Stimulated activated CD8-positive, alpha-beta memory T cell treated with anti-CD3 and anti-CD28 coated beads, Interleukin-4, amount 100 ng/mL, for 48 hours (primary cell): ENCODE data around the gene NUDT7.

Source experiments
- DNase-seq: peaks from one replicate; pipeline ENCODE4 v3.0.0-alpha.2; 2020

NUDT7 gene

GRCh38 chr16:77729951-77730350 lies 7.6 kb downstream of the NUDT7 start:
- DNase-seq: no peak

GRCh38 chr16:77732241-77732946 lies 10.1 kb downstream of the NUDT7 start:
- no peak for DNase-seq

- DNase-seq: no peak
These were observed 14.6 kb downstream of the NUDT7 start for GRCh38 chr16:77736879-77737278.

GRCh38 chr16:77738706-77739558 lies 16.6 kb downstream of the NUDT7 start:
- DNase-seq: no peak

- DNase-seq: no peak
These were observed 17.2 kb downstream of the NUDT7 start for GRCh38 chr16:77739559-77739892.

- DNase-seq: no peak
These were observed 21.8 kb downstream of the NUDT7 start for GRCh38 chr16:77744141-77744540.

- no peak for DNase-seq
These were observed 23.7 kb downstream of the NUDT7 start for GRCh38 chr16:77745972-77746371.

GRCh38 chr16:77748421-77749005 lies 26.2 kb downstream of the NUDT7 start:
- DNase-seq: no peak

GRCh38 chr16:77749415-77749814 lies 27.1 kb downstream of the NUDT7 start:
- DNase-seq: no peak

- no peak for DNase-seq
These were observed 35.7 kb downstream of the NUDT7 start for GRCh38 chr16:77758046-77758445.

GRCh38 chr16:77758508-77758907 lies 36.2 kb downstream of the NUDT7 start:
- no peak for DNase-seq

GRCh38 chr16:77759201-77759600 lies 36.9 kb downstream of the NUDT7 start:
- no peak for DNase-seq

GRCh38 chr16:77759821-77760220 lies 37.5 kb downstream of the NUDT7 start:
- DNase-seq: no peak

GRCh38 chr16:77760800-77761199 lies 38.5 kb downstream of the NUDT7 start:
- no peak for DNase-seq

GRCh38 chr16:77761204-77761603 lies 38.9 kb downstream of the NUDT7 start:
- DNase-seq: no peak

- no peak for DNase-seq
These were observed 39.9 kb downstream of the NUDT7 start for GRCh38 chr16:77762262-77762661.

- DNase-seq: no peak
These were observed 41.7 kb downstream of the NUDT7 start for GRCh38 chr16:77763994-77764393.

- no peak for DNase-seq
These were observed 44.9 kb downstream of the NUDT7 start for GRCh38 chr16:77767211-77767610.

- no peak for DNase-seq
These were observed 45.5 kb downstream of the NUDT7 start for GRCh38 chr16:77767826-77768225.

GRCh38 chr16:77775911-77776909 lies 53.9 kb downstream of the NUDT7 start:
- no peak for DNase-seq

GRCh38 chr16:77777745-77778144 lies 55.4 kb downstream of the NUDT7 start:
- no peak for DNase-seq

GRCh38 chr16:77780378-77780837 lies 58.1 kb downstream of the NUDT7 start:
- DNase-seq: no peak

GRCh38 chr16:77781091-77781490 lies 58.8 kb downstream of the NUDT7 start:
- no peak for DNase-seq
